Measurements from ENCODE around the gene RTP5.

DNA sequence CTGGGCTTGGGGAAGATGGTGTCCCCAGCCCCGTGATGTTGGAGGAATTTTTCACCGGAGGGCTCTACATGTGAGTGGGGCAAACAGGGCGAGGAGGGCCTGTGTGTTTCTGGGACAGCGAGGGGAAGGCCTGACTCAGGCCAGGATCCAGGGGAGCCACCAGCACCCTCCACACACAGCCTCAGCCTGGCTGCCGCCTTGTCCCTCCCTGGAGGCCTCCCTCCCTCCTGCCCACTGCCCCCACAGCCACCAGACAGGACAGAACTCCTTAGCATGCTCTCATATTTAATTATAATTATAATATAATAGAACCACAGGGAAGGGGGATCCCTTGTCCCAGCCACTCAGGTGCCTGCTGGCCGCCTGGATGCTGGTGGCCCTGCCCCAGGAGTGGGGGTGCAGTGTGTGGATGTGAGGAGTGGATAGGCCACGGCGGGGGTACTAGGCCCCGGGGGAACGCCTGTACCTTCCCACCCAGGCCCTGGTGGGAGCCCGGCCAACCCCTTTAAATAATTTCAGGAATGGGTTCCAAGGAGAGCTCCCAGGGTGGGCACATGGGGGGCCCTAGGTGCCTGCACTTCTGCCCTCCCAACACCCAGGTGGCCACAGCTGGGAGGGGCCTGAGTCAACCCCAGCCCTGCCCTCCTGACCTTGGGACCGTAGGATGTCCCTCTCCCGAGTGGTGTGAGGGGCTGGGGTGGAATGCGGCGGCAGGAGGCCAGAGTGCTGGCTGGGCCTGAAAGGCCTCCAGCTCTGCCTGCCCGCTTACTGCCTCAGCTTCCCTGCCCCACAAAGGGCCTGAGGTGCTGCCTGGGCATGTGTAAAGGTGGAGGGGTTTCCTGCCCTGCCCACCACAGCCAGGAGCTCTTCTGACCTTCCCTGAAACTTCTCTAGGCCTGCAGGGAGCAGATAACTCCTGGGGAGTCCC, 19.6 kb upstream of the RTP5 start:
- TF ChIP-seq, protein P1, sequence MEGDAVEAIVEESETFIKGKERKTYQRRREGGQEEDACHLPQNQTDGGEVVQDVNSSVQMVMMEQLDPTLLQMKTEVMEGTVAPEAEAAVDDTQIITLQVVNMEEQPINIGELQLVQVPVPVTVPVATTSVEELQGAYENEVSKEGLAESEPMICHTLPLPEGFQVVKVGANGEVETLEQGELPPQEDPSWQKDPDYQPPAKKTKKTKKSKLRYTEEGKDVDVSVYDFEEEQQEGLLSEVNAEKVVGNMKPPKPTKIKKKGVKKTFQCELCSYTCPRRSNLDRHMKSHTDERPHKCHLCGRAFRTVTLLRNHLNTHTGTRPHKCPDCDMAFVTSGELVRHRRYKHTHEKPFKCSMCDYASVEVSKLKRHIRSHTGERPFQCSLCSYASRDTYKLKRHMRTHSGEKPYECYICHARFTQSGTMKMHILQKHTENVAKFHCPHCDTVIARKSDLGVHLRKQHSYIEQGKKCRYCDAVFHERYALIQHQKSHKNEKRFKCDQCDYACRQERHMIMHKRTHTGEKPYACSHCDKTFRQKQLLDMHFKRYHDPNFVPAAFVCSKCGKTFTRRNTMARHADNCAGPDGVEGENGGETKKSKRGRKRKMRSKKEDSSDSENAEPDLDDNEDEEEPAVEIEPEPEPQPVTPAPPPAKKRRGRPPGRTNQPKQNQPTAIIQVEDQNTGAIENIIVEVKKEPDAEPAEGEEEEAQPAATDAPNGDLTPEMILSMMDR (IDR thresholded peaks at IDR 0.05; ENCODE audit: poor library complexity) = no peak
- no peak for TF ChIP-seq EZH2 (IDR thresholded peaks at IDR 0.05; ENCODE audit: borderline replicate concordance)
